HG02943 (cell line): ENCODE data around the gene METAP1D.

Experiments
- ATAC-seq: cut with Tn5 transposase; IDR thresholded peaks from one replicate; pipeline ENCODE4 v1.9.1; 2021; ENCODE audit warnings: mild to moderate bottlenecking, low read depth, moderate library complexity; ENCODE audit not compliant: unreplicated experiment

Gene METAP1D

GRCh38 chr2:172074254-172074653 lies 74.5 kb downstream of the METAP1D start:
- no peak for ATAC-seq

GRCh38 chr2:172079416-172079815 lies 79.7 kb downstream of the METAP1D start:
- no peak for ATAC-seq

GRCh38 chr2:172079838-172080640 lies 80.3 kb downstream of the METAP1D start:
- ATAC-seq = no peak

GRCh38 chr2:172080641-172081220 lies 81.0 kb downstream of the METAP1D start:
- no peak for ATAC-seq

- no peak for ATAC-seq
These were observed 81.7 kb downstream of the METAP1D start for GRCh38 chr2:172081221-172082022.

GRCh38 chr2:172082105-172082943 lies 82.6 kb downstream of the METAP1D start:
- ATAC-seq = no peak

- ATAC-seq = no peak
These were observed 83.3 kb downstream of the METAP1D start for GRCh38 chr2:172082944-172083627.

GRCh38 chr2:172083628-172084394 lies 84.1 kb downstream of the METAP1D start:
- no peak for ATAC-seq

GRCh38 chr2:172084395-172084644 lies 84.6 kb downstream of the METAP1D start:
- no peak for ATAC-seq

GRCh38 chr2:172084645-172085459 lies 85.1 kb downstream of the METAP1D start:
- ATAC-seq = peak; percentile 78

- ATAC-seq = peak; percentile 12
These were observed 85.9 kb downstream of the METAP1D start, which contains the start of gene DLX1 for GRCh38 chr2:172085460-172086159. DLX1 (plus strand) TSS chr2:172085507; CDS start chr2:172085678, 171 bp downstream.

- ATAC-seq = no peak
These were observed 86.8 kb downstream of the METAP1D start for GRCh38 chr2:172086241-172087206.

GRCh38 chr2:172087207-172087779 lies 87.5 kb downstream of the METAP1D start:
- ATAC-seq = no peak

GRCh38 chr2:172087780-172088244 lies 88.1 kb downstream of the METAP1D start:
- ATAC-seq = no peak

GRCh38 chr2:172088245-172089004 lies 88.7 kb downstream of the METAP1D start:
- no peak for ATAC-seq
